GM23338 (cell line): Measurements from ENCODE around the gene DTNB. TPM values are rescaled to one million over a fixed set of nuclear protein-coding genes. Genes with fewer than 3 reads are reported as not detected.

Experiments used
- ATAC-seq: fragments of 200-7000 bp; cut with Tn5 transposase; 3 replicates; pipeline ENCODE4 v1.9.1; 2020
- DNase-seq: peaks from one replicate; pipeline ENCODE4 v3.0.0-alpha.2; 2015; ENCODE audit warnings: low spot score
- H2AFZ ChIP-seq: fragments of 200-600 bp; sonication (generic); 2 replicates; pipeline ENCODE4 v1.8.0; 2016; ENCODE audit warnings: antibody characterized with exemption, mild to moderate bottlenecking, moderate library complexity
- H3F3A ChIP-seq: fragments of 200-600 bp; sonication (generic); replicated peaks from 2 replicates; pipeline ENCODE4 v1.8.0; 2017; ENCODE audit warnings: antibody characterized with exemption, mixed run types, low read depth
- H3K27ac ChIP-seq: fragments of 200-600 bp; sonication (generic); 2 replicates; pipeline ENCODE4 v1.6.1; 2016; ENCODE audit warnings: low read depth
- H3K27me3 ChIP-seq: fragments of 200-600 bp; sonication (generic); 2 replicates; pipeline ENCODE4 v1.8.0; 2016; ENCODE audit warnings: mild to moderate bottlenecking, mixed run types, moderate library complexity; ENCODE audit not compliant: insufficient read depth
- H3K36me3 ChIP-seq: fragments of 200-600 bp; sonication (generic); 2 replicates; pipeline ENCODE4 v1.8.0; 2016; ENCODE audit warnings: mild to moderate bottlenecking; ENCODE audit not compliant: insufficient read depth
- H3K4me1 ChIP-seq: fragments of 200-600 bp; sonication (generic); 2 replicates; pipeline ENCODE4 v1.8.0; 2016; ENCODE audit warnings: mild to moderate bottlenecking, moderate library complexity; ENCODE audit not compliant: insufficient read depth
- H3K4me2 ChIP-seq: fragments of 200-600 bp; sonication (generic); 2 replicates; pipeline ENCODE4 v1.7.1; 2017; ENCODE audit warnings: mixed run types
- H3K4me3 ChIP-seq: fragments of 200-600 bp; sonication (generic); 2 replicates; pipeline ENCODE4 v1.6.1; 2016; ENCODE audit warnings: mixed run types
- H3K79me2 ChIP-seq: fragments of 200-600 bp; sonication (generic); replicated peaks from 2 replicates; pipeline ENCODE4 v1.8.0; 2017; ENCODE audit warnings: mild to moderate bottlenecking; ENCODE audit not compliant: insufficient read depth
- H3K9me2 ChIP-seq: fragments of 200-600 bp; sonication (generic); 2 replicates; pipeline ENCODE4 v1.8.0; 2017; ENCODE audit not compliant: insufficient read depth
- H4K20me1 ChIP-seq: fragments of 200-600 bp; sonication (generic); replicated peaks from 2 replicates; pipeline ENCODE4 v1.8.0; 2017; ENCODE audit warnings: mild to moderate bottlenecking; ENCODE audit not compliant: insufficient read depth
- H3K27ac Mint-ChIP-seq: 2 replicates; pipeline ENCODE4 v1.8.0; 2020; ENCODE audit warnings: inconsistent platforms, mild to moderate bottlenecking, moderate library complexity, mixed read lengths
- H3K27me3 Mint-ChIP-seq: 3 replicates; pipeline ENCODE4 v1.8.0; 2022; ENCODE audit warnings: low read depth, mild to moderate bottlenecking, moderate library complexity, mixed read lengths, inconsistent platforms; ENCODE audit not compliant: insufficient read depth, poor library complexity
- H3K36me3 Mint-ChIP-seq: 3 replicates; pipeline ENCODE4 v1.8.0; 2021; ENCODE audit warnings: low read depth, mild to moderate bottlenecking, inconsistent platforms, moderate library complexity, mixed read lengths
- H3K4me1 Mint-ChIP-seq: 3 replicates; pipeline ENCODE4 v1.8.0; 2020; ENCODE audit warnings: mild to moderate bottlenecking, inconsistent platforms, mixed read lengths
- H3K4me3 Mint-ChIP-seq: 3 replicates; pipeline ENCODE4 v1.8.0; 2021; ENCODE audit warnings: moderate library complexity, mild to moderate bottlenecking, inconsistent platforms, mixed read lengths
- H3K9me3 Mint-ChIP-seq: 3 replicates; pipeline ENCODE4 v1.8.0; 2020; ENCODE audit warnings: moderate library complexity, mild to moderate bottlenecking, inconsistent platforms, mixed read lengths
- CREB1 ChIP-seq: fragments of 250-450 bp; sonication (Bioruptor Pico); IDR thresholded peaks from 2 replicates; pipeline ENCODE4 v1.5.0; 2020; ENCODE audit warnings: low read depth, mild to moderate bottlenecking, moderate library complexity
- CTCF ChIP-seq, 2 experiments: fragments of 200-600 bp in 1 of 2; sonication (generic) in 1 of 2; conservative IDR thresholded peaks; 2 replicates each; pipeline versions ENCODE4 v1.5.1 to v1.6.1; 2016 to 2017; ENCODE audit warnings: antibody characterized with exemption in 2 of 2, low read depth in 2 of 2, mild to moderate bottlenecking in 2 of 2, moderate library complexity in 1 of 2
- ETS1 ChIP-seq: IDR thresholded peaks from 2 replicates; pipeline ENCODE4 v1.6.1; 2016; ENCODE audit warnings: antibody characterized with exemption
- EZH2 ChIP-seq: fragments of 200-600 bp; sonication (generic); IDR thresholded peaks from one replicate; pipeline ENCODE4 v1.8.0; 2017; ENCODE audit warnings: antibody characterized with exemption, mild to moderate bottlenecking, low read depth; ENCODE audit not compliant: unreplicated experiment
- EZH2phosphoT487 ChIP-seq: fragments of 200-600 bp; sonication (generic); IDR thresholded peaks from one replicate; pipeline ENCODE4 v1.8.1; 2018; ENCODE audit warnings: antibody characterized with exemption; ENCODE audit not compliant: unreplicated experiment
- JUNB ChIP-seq: IDR thresholded peaks from one replicate; pipeline ENCODE4 v1.6.1; 2016; ENCODE audit warnings: antibody characterized with exemption; ENCODE audit not compliant: unreplicated experiment
- NANOG ChIP-seq: IDR thresholded peaks from 2 replicates; pipeline ENCODE4 v1.6.1; 2016; ENCODE audit warnings: antibody characterized with exemption, borderline replicate concordance
- POLR2AphosphoS5 ChIP-seq: IDR thresholded peaks from 2 replicates; pipeline ENCODE4 v1.6.1; 2016; ENCODE audit warnings: antibody characterized with exemption, low read depth
- REST ChIP-seq: IDR thresholded peaks from one replicate; pipeline ENCODE4 v1.6.1; 2018; ENCODE audit warnings: antibody characterized with exemption; ENCODE audit not compliant: unreplicated experiment
- STAT1 ChIP-seq: IDR thresholded peaks from one replicate; pipeline ENCODE4 v1.6.1; 2016; ENCODE audit warnings: antibody characterized with exemption; ENCODE audit not compliant: unreplicated experiment
- ZNF114 ChIP-seq: fragments of 250-450 bp; sonication (Bioruptor Pico); IDR thresholded peaks from 2 replicates; pipeline ENCODE4 v1.5.0; 2020; ENCODE audit warnings: mild to moderate bottlenecking, moderate library complexity
- ZNF331 ChIP-seq: fragments of 250-450 bp; sonication (Bioruptor Pico); IDR thresholded peaks from 2 replicates; pipeline ENCODE4 v1.5.0; 2020; ENCODE audit warnings: low read depth, mild to moderate bottlenecking, moderate library complexity
- ZNF462 ChIP-seq: fragments of 250-450 bp; sonication (Bioruptor Pico); IDR thresholded peaks from 2 replicates; pipeline ENCODE4 v1.5.0; 2020; ENCODE audit warnings: mild to moderate bottlenecking, moderate library complexity
- polyA plus RNA-seq: library from polyadenylated mRNA; unstranded; fragments of >200 nt; fragmentation: Nextera tagmentation; extraction: Ambion mirVana; gene quantifications from 2 replicates; pipeline ENCODE4 v1.2.1, GENCODE V29; 2016
- total RNA-seq: library from RNA; depleted of rRNA; stranded (reverse); fragments of >200 nt; shearing (Covaris generic); gene quantifications from 2 replicates; pipeline ENCODE4 v1.2.3, GENCODE V29; 2014

Gene DTNB
- total and polyA plus RNA-seq, 2 experiments from 2014 or later: 22.1 to 29.4 TPM

GRCh38 chr2:25377822-25378421 is 295.5 kb downstream of the DTNB start:
- Mint-ChIP-seq H3K4me3 (0 out of 3 replicates have a peak overlapping the region, but pooled peaks have one; percentile 67), H3K9me3 (peaks cover 6% of the 10 kb centered on the region; the same call in 2 of the 3 replicates), H3K27ac (no peak overlapping the region), H3K36me3 (peaks cover 3% of the 10 kb centered on the region), H3K4me1 (peaks cover 20% of the 10 kb centered on the region), H3K27me3 (peaks cover 14% of the 10 kb centered on the region)
- Histone ChIP-seq H4K20me1 (0 out of 2 replicates have a peak, but pooled peaks cover 2% of the 10 kb centered on the region), H3K27ac (no peak overlapping the region), H3K4me3 (no peak overlapping the region), H3F3A (peaks cover 5% of the 10 kb centered on the region; the same call in 1 of the 2 replicates), H3K79me2 (no peaks in the 10 kb centered on the region), H3K36me3 (no peaks in the 10 kb centered on the region), H3K27me3 (no peaks in the 10 kb centered on the region), H2AFZ (peak overlapping the region; percentile 88), H3K4me2 (peak overlapping the region; percentile 74), H3K9me2 (no peaks in the 10 kb centered on the region), H3K4me1 (peaks cover 11% of the 10 kb centered on the region)
- DNase-seq (no peak), ATAC-seq (no peak)
- no peak for TF ChIP-seq ZNF331 (CRISPR knock-in tag)
- TF ChIP-seq ETS1: no peak
- TF ChIP-seq NANOG: no peak
- TF ChIP-seq REST: no peak
- TF ChIP-seq CTCF (conservative IDR thresholded peaks at IDR 0.05; ENCODE audit: low read depth in 2 of 2): no peak
- no peak for TF ChIP-seq JUNB
- TF ChIP-seq ZNF462 (CRISPR knock-in tag): no peak
- TF ChIP-seq ZNF114: no peak
- no peak for TF ChIP-seq EZH2
- no peak for TF ChIP-seq CREB1
- TF ChIP-seq EZH2phosphoT487: no peak
- TF ChIP-seq POLR2AphosphoS5: no peak
- no peak for TF ChIP-seq STAT1
